IMR-90 (cell line): ENCODE results near the gene ARL13A. TPM values are rescaled to one million over a fixed set of nuclear protein-coding genes. Genes with fewer than 3 reads are reported as not detected.

Source experiments
- ATAC-seq: fragments of 200-7000 bp; cut with Tn5 transposase; 2 replicates; pipeline ENCODE4 v1.9.1; 2020; ENCODE audit warnings: low read depth, mild to moderate bottlenecking, moderate library complexity
- BruUV-seq: library from RNA; stranded (reverse); fragments of 400-500 nt; replicated peaks from 2 replicates; lab custom pipeline; 2021; lab: Mats Ljungman, UMichigan
- CTCF ChIA-PET: fragments of 300-600 bp; formaldehyde crosslinking; extraction: SDS; loops from one replicate; lab custom pipeline; 2021; ENCODE audit warnings: antibody characterized with exemption; lab: Yijun Ruan, JAX
- POLR2A ChIA-PET: fragments of 300-600 bp; sonication (Branson Sonifier 250); formaldehyde crosslinking; loops from one replicate; lab custom pipeline; 2022; ENCODE audit warnings: antibody characterized with exemption; ENCODE audit not compliant: unreplicated experiment; lab: Charles Lee
- DNase-seq: peaks from one replicate; pipeline ENCODE4 v3.0.0; 2013
- H2AFZ ChIP-seq: replicated peaks from 2 replicates; pipeline ENCODE3; 2013; ENCODE audit warnings: low read length, mild to moderate bottlenecking; ENCODE audit not compliant: poor library complexity
- H2AK5ac ChIP-seq: 2 replicates; pipeline ENCODE4 v1.6.1; 2013; ENCODE audit warnings: low read depth, low read length, inconsistent platforms
- H2AK9ac ChIP-seq: replicated peaks from 2 replicates; pipeline ENCODE3; 2013; ENCODE audit warnings: mild to moderate bottlenecking, low read depth, low read length, moderate library complexity; ENCODE audit not compliant: poor library complexity
- H2BK120ac ChIP-seq: 2 replicates; pipeline ENCODE4 v1.6.1; 2013; ENCODE audit warnings: low read depth, low read length, inconsistent platforms
- H2BK15ac ChIP-seq: 3 replicates; pipeline ENCODE4 v1.6.1; 2013; ENCODE audit warnings: low read depth, low read length, inconsistent platforms
- H2BK20ac ChIP-seq: 2 replicates; pipeline ENCODE4 v1.6.1; 2013; ENCODE audit warnings: low read depth, mild to moderate bottlenecking, inconsistent platforms, low read length, moderate library complexity
- H2BK5ac ChIP-seq: 2 replicates; pipeline ENCODE4 v1.6.1; 2013; ENCODE audit warnings: mild to moderate bottlenecking, low read depth, low read length, inconsistent platforms; ENCODE audit not compliant: poor library complexity, severe bottlenecking
- H3K14ac ChIP-seq: replicated peaks from 2 replicates; pipeline ENCODE4 v1.6.1; 2013; ENCODE audit warnings: low read depth, low read length, inconsistent platforms
- H3K18ac ChIP-seq: 2 replicates; pipeline ENCODE4 v1.6.1; 2013; ENCODE audit warnings: low read depth, low read length, control low read depth
- H3K23ac ChIP-seq: 2 replicates; pipeline ENCODE4 v1.6.1; 2013; ENCODE audit warnings: low read depth, low read length, inconsistent platforms
- H3K27ac ChIP-seq: 2 replicates; pipeline ENCODE4 v1.5.1; 2013; ENCODE audit warnings: mild to moderate bottlenecking, control low read depth, low read length; ENCODE audit not compliant: insufficient read depth
- H3K27me3 ChIP-seq: 2 replicates; pipeline ENCODE4 v1.6.1; 2013; ENCODE audit warnings: low read length; ENCODE audit not compliant: control insufficient read depth, insufficient read depth
- H3K36me3 ChIP-seq: 2 replicates; pipeline ENCODE4 v1.6.1; 2013; ENCODE audit warnings: low read length, mixed read lengths; ENCODE audit not compliant: control insufficient read depth, insufficient read depth
- H3K4ac ChIP-seq: 2 replicates; pipeline ENCODE4 v1.6.1; 2013; ENCODE audit warnings: low read depth, low read length, inconsistent platforms
- H3K4me1 ChIP-seq: 2 replicates; pipeline ENCODE4 v1.6.1; 2013; ENCODE audit warnings: low read length, mixed read lengths; ENCODE audit not compliant: control insufficient read depth, insufficient read depth
- H3K4me2 ChIP-seq: 2 replicates; pipeline ENCODE4 v1.6.1; 2013; ENCODE audit warnings: low read depth, mild to moderate bottlenecking, control low read depth, low read length, moderate library complexity
- H3K4me3 ChIP-seq: 2 replicates; pipeline ENCODE4 v1.5.1; 2013; ENCODE audit warnings: low read depth, mild to moderate bottlenecking, control low read depth, low read length, moderate library complexity; ENCODE audit not compliant: insufficient read depth
- H3K56ac ChIP-seq: 2 replicates; pipeline ENCODE4 v1.6.1; 2013; ENCODE audit warnings: low read length, inconsistent platforms; ENCODE audit not compliant: insufficient read depth; ENCODE audit errors: extremely low read depth
- H3K79me1 ChIP-seq, 2 experiments: 2 replicates each; pipeline ENCODE4 v1.6.1; 2013; ENCODE audit warnings: low read length in 2 of 2, inconsistent platforms in 1 of 2, low read depth in 1 of 2
- H3K9ac ChIP-seq: 2 replicates; pipeline ENCODE4 v1.6.1; 2013; ENCODE audit warnings: low read depth, low read length, control low read depth
- H3K9me1 ChIP-seq: 2 replicates; pipeline ENCODE4 v1.6.1; 2013; ENCODE audit warnings: low read length, inconsistent platforms; ENCODE audit not compliant: insufficient read depth
- H3K9me3 ChIP-seq: 2 replicates; pipeline ENCODE4 v1.6.1; 2013; ENCODE audit warnings: low read length; ENCODE audit not compliant: control insufficient read depth, insufficient read depth
- H4K20me1 ChIP-seq: 2 replicates; pipeline ENCODE4 v1.6.1; 2013; ENCODE audit warnings: low read length, inconsistent platforms; ENCODE audit not compliant: insufficient read depth
- H4K5ac ChIP-seq: 2 replicates; pipeline ENCODE4 v1.6.1; 2013; ENCODE audit warnings: mild to moderate bottlenecking, low read depth, low read length, control low read depth
- H4K8ac ChIP-seq, 2 experiments: 2 replicates each; pipeline ENCODE4 v1.6.1; 2013; ENCODE audit warnings: low read depth in 2 of 2, low read length in 2 of 2, control low read depth in 1 of 2, inconsistent platforms in 1 of 2
- H4K91ac ChIP-seq: 2 replicates; pipeline ENCODE4 v1.6.1; 2013; ENCODE audit warnings: low read depth, low read length, inconsistent platforms; ENCODE audit not compliant: insufficient read depth
- BHLHE40 ChIP-seq: fragments of 150-350 bp; IDR thresholded peaks from 2 replicates; pipeline ENCODE4 v1.6.1; 2016; ENCODE audit warnings: mild to moderate bottlenecking, low read depth, low read length
- CEBPB ChIP-seq: IDR thresholded peaks from 2 replicates; pipeline ENCODE4 v1.6.1; 2012; ENCODE audit warnings: low read depth, low read length, improper control_type of control experiment
- CHD1 ChIP-seq: IDR thresholded peaks from 2 replicates; pipeline ENCODE4 v1.6.1; 2012; ENCODE audit warnings: low read depth, low read length, improper control_type of control experiment
- FOS ChIP-seq: fragments of 150-350 bp; IDR thresholded peaks from 2 replicates; pipeline ENCODE4 v1.6.1; 2016; ENCODE audit warnings: low read depth, low read length
- NFE2L2 ChIP-seq: fragments of 150-350 bp; IDR thresholded peaks from 2 replicates; pipeline ENCODE4 v1.6.1; 2016; ENCODE audit warnings: low read depth, mild to moderate bottlenecking, low read length
- POLR2A ChIP-seq: IDR thresholded peaks from 2 replicates; pipeline ENCODE4 v1.6.1; 2012; ENCODE audit warnings: mild to moderate bottlenecking, low read depth, low read length
- RAD21 ChIP-seq: IDR thresholded peaks from 2 replicates; pipeline ENCODE4 v1.6.1; 2012; ENCODE audit warnings: low read length, improper control_type of control experiment
- RCOR1 ChIP-seq: IDR thresholded peaks from 2 replicates; pipeline ENCODE4 v1.6.1; 2012; ENCODE audit warnings: mild to moderate bottlenecking, low read length, improper control_type of control experiment; ENCODE audit not compliant: insufficient replicate concordance
- RFX5 ChIP-seq: IDR thresholded peaks from 2 replicates; pipeline ENCODE4 v1.8.0; 2012; ENCODE audit warnings: low read depth, mild to moderate bottlenecking, low read length, moderate library complexity
- SMC3 ChIP-seq: fragments of 150-350 bp; IDR thresholded peaks from 2 replicates; pipeline ENCODE4 v1.6.1; 2016; ENCODE audit warnings: low read depth, mild to moderate bottlenecking, antibody characterized with exemption, low read length, moderate library complexity
- WGBS, 2 experiments: methylation state at CpG; one replicate each; pipeline versions ENCODE4 v1.1.5 to v1.1.7; 2013; ENCODE audit warnings: missing lambda C conversion rate in 2 of 2; ENCODE audit not compliant: insufficient read length in 1 of 2; ENCODE audit errors: extremely low coverage in 2 of 2; 5-methylcytosine and 5-hydroxymethylcytosine counted together
- dilution Hi-C: fragments of 300-500 bp; cut with HindIII; formaldehyde crosslinking; loops from one replicate; pipeline ENCODE4 v1.14.3; 2018; ENCODE audit warnings: low sequenced_read_pairs; ENCODE audit not compliant: unreplicated experiment
- in situ Hi-C: fragments of 300-500 bp; cut with MboI; formaldehyde crosslinking; loops from 3 replicates; pipeline ENCODE4 v1.14.3; 2019; ENCODE audit warnings: low sequenced_read_pairs, inconsistent platforms, mixed read lengths
- intact Hi-C: fragments of 100-400 bp; cut with micrococcal nuclease; formaldehyde crosslinking; loops from 2 replicates; pipeline ENCODE4 v1.10.0; 2022
- polyA plus RNA-seq, 3 experiments: library from polyadenylated mRNA; depleted of rRNA; stranded (reverse); fragments of >200 nt; gene quantifications; 2 replicates each; pipeline ENCODE4 v1.2.3, GENCODE V29; 2012; ENCODE audit warnings: low replicate concordance in 1 of 3
- total RNA-seq: library from RNA; depleted of rRNA; stranded (reverse); fragments of >200 nt; gene quantifications from 2 replicates; pipeline ENCODE4 v1.2.3, GENCODE V29; 2012

Gene ARL13A
- total and polyA plus RNA-seq, 2 of the 4 experiments (the other 2 are of a cell fraction), result not detected

- H4K8ac ChIP-seq, result no peak within 1 kb of the TSS
- H2AFZ ChIP-seq, result peak within 1 kb of the TSS; percentile 84
- intact Hi-C loops (no loop called here), in situ Hi-C loops (no loop called here), dilution Hi-C loops (no loop called here)
- no peaks in the 10 kb centered on the region for H3K36me3 ChIP-seq
- no peaks in the 10 kb centered on the region for H3K4me1 ChIP-seq
- H4K91ac ChIP-seq, result no peak within 1 kb of the TSS
- H2AK9ac ChIP-seq, result no peak within 1 kb of the TSS
- TF ChIP-seq CEBPB (no peak), NFE2L2 (no peak), CHD1 (no peak), FOS (no peak), RCOR1 (no peak), RAD21 (no peak), BHLHE40 (no peak), RFX5 (no peak), SMC3 (no peak), POLR2A (no peak)
- no peaks in the 10 kb centered on the region for H4K20me1 ChIP-seq
- POLR2A ChIA-PET, result interaction anchor here (0.6 kb wide), 1 partner anchor 31 kb away, joined by 4 read pairs; no protein-coding TSS in a partner anchor
- no peaks in the 10 kb centered on the region for H3K9me1 ChIP-seq
- H3K23ac ChIP-seq, result no peak within 1 kb of the TSS
- H3K4me2 ChIP-seq, result peak within 1 kb of the TSS; percentile 78
- no peak for DNase-seq
- H3K56ac ChIP-seq, result no peak within 1 kb of the TSS
- no peak within 1 kb of the TSS for H4K5ac ChIP-seq
- peak within 1 kb of the TSS; percentile 9; the same call in 1 of the 2 replicates for H3K9ac ChIP-seq
- no peaks in the 10 kb centered on the region for H3K79me1 ChIP-seq
- H2BK15ac ChIP-seq, result no peak within 1 kb of the TSS
- ATAC-seq, result peak; percentile 62
- CTCF ChIA-PET, result no interaction called here
- peaks cover 5% of the 10 kb centered on the region; the same call in 1 of the 2 replicates for H3K27me3 ChIP-seq
- H3K4ac ChIP-seq, result no peak within 1 kb of the TSS
- H2AK5ac ChIP-seq, result no peak within 1 kb of the TSS
- H2BK5ac ChIP-seq, result no peak within 1 kb of the TSS
- no TSS peak for BruUV-seq
- no peak within 1 kb of the TSS for H3K18ac ChIP-seq
- no peak within 1 kb of the TSS for H2BK120ac ChIP-seq
- H3K9me3 ChIP-seq, result peaks cover 6% of the 10 kb centered on the region
- 22% methylated on average over 23 of the region's 51 CpGs; no CpG with 5 or more reads in 1 of the 2 experiments for WGBS, 2 experiments
- no peak within 1 kb of the TSS for H3K14ac ChIP-seq
- H2BK20ac ChIP-seq, result no peak within 1 kb of the TSS
- H3K27ac ChIP-seq, result no peak within 1 kb of the TSS
- peak within 1 kb of the TSS; percentile 57 for H3K4me3 ChIP-seq
Observed at GRCh38 chrX:100928660-100929613, 40.6 kb upstream of the ARL13A start, which contains the start of gene XKRX. Gene XKRX, minus strand, starts transcription at chrX:100928917. Its CDS starts 613 bp downstream, at chrX:100928304.
